ENCODE data around the gene RNF41. TPM values are rescaled to one million over a fixed set of nuclear protein-coding genes. Genes with fewer than 3 reads are reported as not detected.

Gene RNF41
- total RNA-seq, 1 experiment from 2014 or later = 57.4 TPM

- TF ChIP-seq E2F4 (CRISPR knock-in tag; IDR thresholded peaks at IDR 0.05; ENCODE audit: borderline replicate concordance, low read depth) (no peak), GRHL2 (CRISPR knock-in tag; IDR thresholded peaks at IDR 0.05; ENCODE audit: insufficient replicate concordance, severe bottlenecking) (no peak), SMAD3 (CRISPR knock-in tag; IDR thresholded peaks at IDR 0.05; ENCODE audit: borderline replicate concordance) (no peak), ZNF416 (CRISPR knock-in tag; IDR thresholded peaks at IDR 0.05) (no peak), CBFB (CRISPR knock-in tag; IDR thresholded peaks at IDR 0.05; ENCODE audit: low read depth) (no peak), PREB (CRISPR knock-in tag; IDR thresholded peaks at IDR 0.05; ENCODE audit: borderline replicate concordance) (no peak), ZNF263 (CRISPR knock-in tag; IDR thresholded peaks at IDR 0.05; ENCODE audit: low read depth) (no peak), RELA (CRISPR knock-in tag; IDR thresholded peaks at IDR 0.05; ENCODE audit: borderline replicate concordance) (no peak), NR2C2 (CRISPR knock-in tag; IDR thresholded peaks at IDR 0.05) (no peak), CREB1 (CRISPR knock-in tag; IDR thresholded peaks at IDR 0.05) (no peak), MXD4 (CRISPR knock-in tag; IDR thresholded peaks at IDR 0.05; ENCODE audit: borderline replicate concordance) (no peak), IRF1 (CRISPR knock-in tag; IDR thresholded peaks at IDR 0.05) (no peak), FOXP1 (CRISPR knock-in tag; IDR thresholded peaks at IDR 0.05; ENCODE audit: borderline replicate concordance) (peak; percentile 77), ZBTB43 (CRISPR knock-in tag; IDR thresholded peaks at IDR 0.05) (peak; percentile 63; the same call in 1 of the 2 replicates), JAZF1 (CRISPR knock-in tag; IDR thresholded peaks at IDR 0.05) (no peak), IRF2 (CRISPR knock-in tag; IDR thresholded peaks at IDR 0.05; ENCODE audit: borderline replicate concordance, low read depth) (no peak), MYBL2 (CRISPR knock-in tag; IDR thresholded peaks at IDR 0.05) (peak; percentile 33; the same call in 1 of the 2 replicates), ZNF423 (CRISPR knock-in tag; IDR thresholded peaks at IDR 0.05) (no peak), NFYB (CRISPR knock-in tag; conservative IDR thresholded peaks at IDR 0.05; ENCODE audit: low read depth) (no peak; the same call in 1 of the 2 replicates)
- TF ChIP-seq, protein P1, sequence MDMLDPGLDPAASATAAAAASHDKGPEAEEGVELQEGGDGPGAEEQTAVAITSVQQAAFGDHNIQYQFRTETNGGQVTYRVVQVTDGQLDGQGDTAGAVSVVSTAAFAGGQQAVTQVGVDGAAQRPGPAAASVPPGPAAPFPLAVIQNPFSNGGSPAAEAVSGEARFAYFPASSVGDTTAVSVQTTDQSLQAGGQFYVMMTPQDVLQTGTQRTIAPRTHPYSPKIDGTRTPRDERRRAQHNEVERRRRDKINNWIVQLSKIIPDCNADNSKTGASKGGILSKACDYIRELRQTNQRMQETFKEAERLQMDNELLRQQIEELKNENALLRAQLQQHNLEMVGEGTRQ (CRISPR knock-in tag; IDR thresholded peaks at IDR 0.05) = no peak
- TF ChIP-seq, protein P2, sequence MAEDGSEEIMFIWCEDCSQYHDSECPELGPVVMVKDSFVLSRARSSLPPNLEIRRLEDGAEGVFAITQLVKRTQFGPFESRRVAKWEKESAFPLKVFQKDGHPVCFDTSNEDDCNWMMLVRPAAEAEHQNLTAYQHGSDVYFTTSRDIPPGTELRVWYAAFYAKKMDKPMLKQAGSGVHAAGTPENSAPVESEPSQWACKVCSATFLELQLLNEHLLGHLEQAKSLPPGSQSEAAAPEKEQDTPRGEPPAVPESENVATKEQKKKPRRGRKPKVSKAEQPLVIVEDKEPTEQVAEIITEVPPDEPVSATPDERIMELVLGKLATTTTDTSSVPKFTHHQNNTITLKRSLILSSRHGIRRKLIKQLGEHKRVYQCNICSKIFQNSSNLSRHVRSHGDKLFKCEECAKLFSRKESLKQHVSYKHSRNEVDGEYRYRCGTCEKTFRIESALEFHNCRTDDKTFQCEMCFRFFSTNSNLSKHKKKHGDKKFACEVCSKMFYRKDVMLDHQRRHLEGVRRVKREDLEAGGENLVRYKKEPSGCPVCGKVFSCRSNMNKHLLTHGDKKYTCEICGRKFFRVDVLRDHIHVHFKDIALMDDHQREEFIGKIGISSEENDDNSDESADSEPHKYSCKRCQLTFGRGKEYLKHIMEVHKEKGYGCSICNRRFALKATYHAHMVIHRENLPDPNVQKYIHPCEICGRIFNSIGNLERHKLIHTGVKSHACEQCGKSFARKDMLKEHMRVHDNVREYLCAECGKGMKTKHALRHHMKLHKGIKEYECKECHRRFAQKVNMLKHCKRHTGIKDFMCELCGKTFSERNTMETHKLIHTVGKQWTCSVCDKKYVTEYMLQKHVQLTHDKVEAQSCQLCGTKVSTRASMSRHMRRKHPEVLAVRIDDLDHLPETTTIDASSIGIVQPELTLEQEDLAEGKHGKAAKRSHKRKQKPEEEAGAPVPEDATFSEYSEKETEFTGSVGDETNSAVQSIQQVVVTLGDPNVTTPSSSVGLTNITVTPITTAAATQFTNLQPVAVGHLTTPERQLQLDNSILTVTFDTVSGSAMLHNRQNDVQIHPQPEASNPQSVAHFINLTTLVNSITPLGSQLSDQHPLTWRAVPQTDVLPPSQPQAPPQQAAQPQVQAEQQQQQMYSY (CRISPR knock-in tag; IDR thresholded peaks at IDR 0.05) = 0 out of 2 replicates have a peak, but pooled peaks have one; percentile 9
- TF ChIP-seq, protein P3, sequence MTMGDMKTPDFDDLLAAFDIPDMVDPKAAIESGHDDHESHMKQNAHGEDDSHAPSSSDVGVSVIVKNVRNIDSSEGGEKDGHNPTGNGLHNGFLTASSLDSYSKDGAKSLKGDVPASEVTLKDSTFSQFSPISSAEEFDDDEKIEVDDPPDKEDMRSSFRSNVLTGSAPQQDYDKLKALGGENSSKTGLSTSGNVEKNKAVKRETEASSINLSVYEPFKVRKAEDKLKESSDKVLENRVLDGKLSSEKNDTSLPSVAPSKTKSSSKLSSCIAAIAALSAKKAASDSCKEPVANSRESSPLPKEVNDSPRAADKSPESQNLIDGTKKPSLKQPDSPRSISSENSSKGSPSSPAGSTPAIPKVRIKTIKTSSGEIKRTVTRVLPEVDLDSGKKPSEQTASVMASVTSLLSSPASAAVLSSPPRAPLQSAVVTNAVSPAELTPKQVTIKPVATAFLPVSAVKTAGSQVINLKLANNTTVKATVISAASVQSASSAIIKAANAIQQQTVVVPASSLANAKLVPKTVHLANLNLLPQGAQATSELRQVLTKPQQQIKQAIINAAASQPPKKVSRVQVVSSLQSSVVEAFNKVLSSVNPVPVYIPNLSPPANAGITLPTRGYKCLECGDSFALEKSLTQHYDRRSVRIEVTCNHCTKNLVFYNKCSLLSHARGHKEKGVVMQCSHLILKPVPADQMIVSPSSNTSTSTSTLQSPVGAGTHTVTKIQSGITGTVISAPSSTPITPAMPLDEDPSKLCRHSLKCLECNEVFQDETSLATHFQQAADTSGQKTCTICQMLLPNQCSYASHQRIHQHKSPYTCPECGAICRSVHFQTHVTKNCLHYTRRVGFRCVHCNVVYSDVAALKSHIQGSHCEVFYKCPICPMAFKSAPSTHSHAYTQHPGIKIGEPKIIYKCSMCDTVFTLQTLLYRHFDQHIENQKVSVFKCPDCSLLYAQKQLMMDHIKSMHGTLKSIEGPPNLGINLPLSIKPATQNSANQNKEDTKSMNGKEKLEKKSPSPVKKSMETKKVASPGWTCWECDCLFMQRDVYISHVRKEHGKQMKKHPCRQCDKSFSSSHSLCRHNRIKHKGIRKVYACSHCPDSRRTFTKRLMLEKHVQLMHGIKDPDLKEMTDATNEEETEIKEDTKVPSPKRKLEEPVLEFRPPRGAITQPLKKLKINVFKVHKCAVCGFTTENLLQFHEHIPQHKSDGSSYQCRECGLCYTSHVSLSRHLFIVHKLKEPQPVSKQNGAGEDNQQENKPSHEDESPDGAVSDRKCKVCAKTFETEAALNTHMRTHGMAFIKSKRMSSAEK (CRISPR knock-in tag; IDR thresholded peaks at IDR 0.05; ENCODE audit: borderline replicate concordance) = no peak
- TF ChIP-seq, protein P4, sequence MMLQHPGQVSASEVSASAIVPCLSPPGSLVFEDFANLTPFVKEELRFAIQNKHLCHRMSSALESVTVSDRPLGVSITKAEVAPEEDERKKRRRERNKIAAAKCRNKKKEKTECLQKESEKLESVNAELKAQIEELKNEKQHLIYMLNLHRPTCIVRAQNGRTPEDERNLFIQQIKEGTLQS (CRISPR knock-in tag; conservative IDR thresholded peaks at IDR 0.05) = no peak
Observed at GRCh38 chr12:56221232-56221756, 428 bp downstream of the RNF41 start (continued).

Data from WTC11 (cell line).